Stimulated activated CD4-positive, alpha-beta T cell treated with anti-CD3 and anti-CD28 coated beads, Interleukin-4, amount 100 ng/mL, for 48 hours (primary cell): ENCODE results near the gene C14orf93.
A peak's percentile ranks its signal among the peaks of the same experiment; 100 is the strongest.
"Not testable (repeated sequence)": the region's sequence is repeated elsewhere in the genome, so short reads cannot be mapped to it uniquely, and the experiment has no call there.

Experiments used
- DNase-seq, 2 donors: peaks; one replicate each; pipeline ENCODE4 v3.0.0-alpha.2; 2020; ENCODE audit warnings: low read depth in 2 of 2

The C14orf93 gene

GRCh38 chr14:23021434-23021833 is 11.5 kb upstream of the C14orf93 start:
- DNase-seq, result no peak

GRCh38 chr14:23020143-23021128 is 10.5 kb upstream of the C14orf93 start:
- DNase-seq, result no peak

- no peak for DNase-seq
Observed at GRCh38 chr14:23018107-23018506, 8.2 kb upstream of the C14orf93 start.

- DNase-seq, result no peak
Observed at GRCh38 chr14:23017091-23017490, 7.1 kb upstream of the C14orf93 start.

- no peak for DNase-seq
Observed at GRCh38 chr14:23015618-23016017, 5.7 kb upstream of the C14orf93 start.

- not testable (repeated sequence) for DNase-seq
Observed at GRCh38 chr14:23013749-23014054, 3.8 kb upstream of the C14orf93 start.

- DNase-seq, result no peak
Observed at GRCh38 chr14:23013054-23013748, 3.3 kb upstream of the C14orf93 start.

- no peak for DNase-seq
Observed at GRCh38 chr14:23009483-23009938, 432 bp downstream of the C14orf93 start.

GRCh38 chr14:23008831-23009230 is 1.1 kb downstream of the C14orf93 start:
- no peak for DNase-seq

GRCh38 chr14:23006544-23007419 is 3.2 kb downstream of the C14orf93 start:
- peak; percentile 93 to 96 for DNase-seq

GRCh38 chr14:23006188-23006534 is 3.8 kb downstream of the C14orf93 start:
- no peak for DNase-seq

- DNase-seq, result no peak
Observed at GRCh38 chr14:23005451-23006187, 4.3 kb downstream of the C14orf93 start.

- DNase-seq, result not testable (repeated sequence)
Observed at GRCh38 chr14:23004274-23004673, 5.7 kb downstream of the C14orf93 start.

GRCh38 chr14:23002592-23002991 is 7.4 kb downstream of the C14orf93 start:
- no peak for DNase-seq

GRCh38 chr14:23000860-23001259 is 9.1 kb downstream of the C14orf93 start:
- no peak for DNase-seq

- DNase-seq, result no peak
Observed at GRCh38 chr14:22998329-22999012, 11.5 kb downstream of the C14orf93 start.

- no peak for DNase-seq
Observed at GRCh38 chr14:22997676-22998323, 12.1 kb downstream of the C14orf93 start.

GRCh38 chr14:22996768-22997654 is 12.9 kb downstream of the C14orf93 start:
- no peak for DNase-seq
